Coronary artery (tissue), 2 donors: ENCODE data around the gene PLEKHH3.

Source experiments
- DNase-seq: peaks from one replicate; pipeline ENCODE4 v3.0.0-alpha.2; 2017; ENCODE audit warnings: low spot score
- H3K27ac ChIP-seq, 2 donors: fragments of 200-600 bp; sonication (generic); one replicate each; pipeline ENCODE4 v1.5.1; 2016 to 2019
- H3K4me3 ChIP-seq: fragments of 200-600 bp; sonication (generic); 2 replicates; pipeline ENCODE4 v1.5.1; 2016; ENCODE audit warnings: mild to moderate bottlenecking, moderate library complexity
- CTCF ChIP-seq: fragments of 200-600 bp; sonication (generic); IDR thresholded peaks from one replicate; pipeline ENCODE4 v1.5.1; 2019; ENCODE audit warnings: antibody characterized with exemption

The PLEKHH3 gene

GRCh38 chr17:42680331-42680808 is 3.6 kb upstream of the PLEKHH3 start:
- H3K4me3 ChIP-seq = peak overlapping the region; percentile 79
- no peak for DNase-seq
- peak overlapping the region; percentile 92 to 98 for H3K27ac ChIP-seq

GRCh38 chr17:42679492-42680330 is 2.9 kb upstream of the PLEKHH3 start:
- peak; percentile 88 for TF ChIP-seq CTCF
- peak; percentile 85 for DNase-seq
- peak overlapping the region; percentile 79 for H3K4me3 ChIP-seq
- H3K27ac ChIP-seq = peak overlapping the region; percentile 92 to 98

More at GRCh38 chr17:42680331-42680808, 3.6 kb upstream of the PLEKHH3 start:
- TF ChIP-seq CTCF = no peak

GRCh38 chr17:42678951-42679491 is 2.2 kb upstream of the PLEKHH3 start:
- Histone ChIP-seq H3K4me3 (peak overlapping the region; percentile 79), H3K27ac (peak overlapping the region; percentile 92 to 98)
- no peak for TF ChIP-seq CTCF
- DNase-seq = no peak

- no peak for TF ChIP-seq CTCF
- Histone ChIP-seq H3K4me3 (peak overlapping the region; percentile 79), H3K27ac (peak overlapping the region; percentile 92 to 98)
- peak; percentile 93 for DNase-seq
Observed at GRCh38 chr17:42677921-42678781, 1.4 kb upstream of the PLEKHH3 start.

GRCh38 chr17:42677012-42677857 is 441 bp upstream of the PLEKHH3 start:
- H3K4me3 ChIP-seq = peak overlapping the region; percentile 93
- TF ChIP-seq CTCF = no peak
- H3K27ac ChIP-seq = peak overlapping the region; percentile 92 to 98
- DNase-seq = peak; percentile 100

GRCh38 chr17:42675965-42676423 is 800 bp downstream of the PLEKHH3 start:
- TF ChIP-seq CTCF = no peak
- Histone ChIP-seq H3K27ac (peak overlapping the region; percentile 86 to 96), H3K4me3 (peak overlapping the region; percentile 93)
- peak; percentile 85 for DNase-seq
